ENCODE measurements around the gene DPP3. TPM values are rescaled to one million over a fixed set of nuclear protein-coding genes. Genes with fewer than 3 reads are reported as not detected.

DPP3 gene
- total RNA-seq, 1 donor from 2014 or later, result 102 TPM

DNA sequence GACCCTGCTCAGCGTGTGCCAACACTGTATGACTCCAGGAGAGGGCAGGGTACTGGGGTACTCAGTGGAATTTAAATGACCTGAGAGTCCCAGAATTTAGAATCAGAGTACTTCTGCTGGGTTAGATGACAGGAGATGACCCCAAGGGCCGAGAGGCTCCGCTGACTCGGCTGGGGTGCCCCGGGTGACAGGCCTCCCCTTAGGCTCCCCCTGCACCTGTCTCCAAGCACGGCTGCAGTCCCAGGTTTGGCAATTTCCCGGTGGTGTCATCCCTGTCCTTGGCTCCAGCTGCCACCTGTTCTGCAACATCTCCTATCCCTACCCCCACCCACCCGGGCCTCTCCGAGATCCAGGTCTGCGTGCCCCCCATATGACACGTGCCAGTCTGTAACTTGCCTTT is 67.8 kb downstream of the DPP3 start:
- peak overlapping the region; percentile 45 for H3K4me3 Mint-ChIP-seq
- no peaks in the 10 kb centered on the region for H3K9me3 Mint-ChIP-seq
- peaks cover 18% of the 10 kb centered on the region for H3K4me1 Mint-ChIP-seq (ENCODE audit: low read depth)
- peaks cover 3% of the 10 kb centered on the region for H3K36me3 Mint-ChIP-seq (ENCODE audit: low read depth)
- H3K27me3 Mint-ChIP-seq (ENCODE audit: insufficient read depth), result peaks cover 10% of the 10 kb centered on the region
- H3K27ac Mint-ChIP-seq, result no peak overlapping the region
- DNase-seq (ENCODE audit: low spot score), result no peak
- intact Hi-C loops (cut with micrococcal nuclease), result no loop called here

DNA sequence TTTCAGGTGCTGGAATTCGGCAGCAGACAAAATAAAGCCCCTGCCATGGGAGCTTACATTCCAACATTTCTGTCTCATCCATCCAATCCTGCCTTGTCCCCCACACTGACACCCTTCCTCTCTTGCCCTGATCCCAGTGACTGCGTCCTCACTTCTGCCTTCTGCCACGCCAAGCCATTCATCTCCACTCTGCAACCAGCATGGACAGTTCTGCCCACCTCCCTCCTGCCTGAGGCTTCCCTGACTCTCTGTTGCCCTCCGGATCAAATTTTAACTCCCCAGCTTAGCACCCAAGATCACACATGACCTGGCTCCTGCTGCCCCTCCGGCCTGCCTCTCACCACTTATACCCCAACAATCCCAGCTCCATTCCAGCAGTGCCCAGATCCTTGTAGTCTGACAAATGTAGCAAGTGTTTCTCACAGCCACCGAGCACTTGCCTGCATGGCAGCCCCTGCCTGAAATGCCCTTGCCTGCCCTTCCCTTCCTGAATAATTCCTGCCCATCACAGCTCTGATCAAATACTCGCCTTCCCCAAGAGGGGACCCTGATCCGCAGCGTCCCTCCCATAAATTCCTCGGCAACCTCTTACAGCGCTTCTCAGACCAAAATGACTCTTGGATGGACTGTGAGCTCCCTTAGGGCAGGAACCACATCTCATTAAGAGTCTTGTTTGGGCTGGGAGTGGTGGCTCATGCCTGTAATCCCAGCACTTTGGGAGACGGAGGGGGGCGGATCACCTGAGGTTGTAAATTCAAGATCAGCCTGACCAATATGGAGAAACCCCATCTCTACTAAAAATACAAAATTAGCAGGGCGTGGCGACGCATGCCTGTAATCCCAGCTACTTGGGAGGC is 68.8 kb downstream of the DPP3 start:
- Mint-ChIP-seq H3K4me1 (ENCODE audit: low read depth) (peaks cover 11% of the 10 kb centered on the region), H3K27ac (no peak overlapping the region), H3K9me3 (no peaks in the 10 kb centered on the region), H3K36me3 (ENCODE audit: low read depth) (no peaks in the 10 kb centered on the region), H3K4me3 (no peak overlapping the region), H3K27me3 (ENCODE audit: insufficient read depth) (peaks cover 10% of the 10 kb centered on the region)
- no peak for DNase-seq (ENCODE audit: low spot score)
- intact Hi-C loops (cut with micrococcal nuclease), result no loop called here

GRCh38 chr11:66549696-66550095 is 69.5 kb downstream of the DPP3 start:
- intact Hi-C loops (cut with micrococcal nuclease), result no loop called here
- no peaks in the 10 kb centered on the region for H3K9me3 Mint-ChIP-seq
- no peak overlapping the region for H3K4me3 Mint-ChIP-seq
- no peak for DNase-seq (ENCODE audit: low spot score)
- peaks cover 5% of the 10 kb centered on the region for H3K4me1 Mint-ChIP-seq (ENCODE audit: low read depth)
- peaks cover 10% of the 10 kb centered on the region for H3K27me3 Mint-ChIP-seq (ENCODE audit: insufficient read depth)
- H3K27ac Mint-ChIP-seq, result no peak overlapping the region
- H3K36me3 Mint-ChIP-seq (ENCODE audit: low read depth), result no peaks in the 10 kb centered on the region

DNA sequence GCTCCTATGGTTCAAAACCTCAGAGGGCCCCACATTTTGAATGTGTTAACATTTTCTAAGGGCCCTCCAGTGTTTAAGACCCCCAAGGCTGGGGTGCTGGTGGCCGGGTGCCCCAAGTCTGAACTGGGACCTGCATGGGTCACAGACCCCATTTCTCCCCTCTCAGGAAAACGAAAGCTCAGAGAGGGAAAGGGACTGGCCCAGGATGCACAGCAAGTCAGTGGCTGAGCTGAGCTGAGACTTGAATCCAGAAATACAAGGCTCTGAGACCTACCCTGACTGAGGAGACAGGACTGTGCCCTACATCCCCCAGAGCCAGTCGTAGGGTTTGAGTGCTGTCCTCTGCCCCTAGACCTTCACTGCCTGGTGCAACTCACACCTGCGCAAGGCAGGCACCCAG is 70.7 kb downstream of the DPP3 start:
- no peak overlapping the region for H3K4me3 Mint-ChIP-seq
- DNase-seq (ENCODE audit: low spot score), result no peak
- no peaks in the 10 kb centered on the region for H3K9me3 Mint-ChIP-seq
- intact Hi-C loops (cut with micrococcal nuclease), result no loop called here
- no peaks in the 10 kb centered on the region for H3K4me1 Mint-ChIP-seq (ENCODE audit: low read depth)
- no peak overlapping the region for H3K27ac Mint-ChIP-seq
- H3K27me3 Mint-ChIP-seq (ENCODE audit: insufficient read depth), result peaks cover 14% of the 10 kb centered on the region
- no peaks in the 10 kb centered on the region for H3K36me3 Mint-ChIP-seq (ENCODE audit: low read depth)

DNA sequence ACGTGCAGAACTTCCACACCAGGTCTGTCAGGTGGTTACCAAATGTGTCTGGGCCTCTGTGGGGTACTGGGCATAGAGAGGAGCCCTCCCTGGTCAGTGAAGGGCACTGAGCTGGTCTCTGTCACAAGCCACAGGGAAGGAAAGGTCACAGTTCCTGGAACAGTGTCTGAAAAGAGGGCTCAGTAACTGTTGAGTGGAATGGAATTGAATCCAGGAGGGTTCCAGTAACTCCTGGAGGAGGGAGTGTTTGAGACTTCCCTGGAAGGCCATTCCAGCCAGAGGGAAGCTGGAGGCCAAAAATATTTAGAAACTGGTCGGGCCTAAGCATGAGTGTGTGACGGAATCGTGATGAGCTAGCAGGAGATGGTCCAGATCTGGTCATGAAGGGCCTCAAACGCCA is 74.4 kb downstream of the DPP3 start:
- DNase-seq (ENCODE audit: low spot score), result no peak
- no peaks in the 10 kb centered on the region for H3K9me3 Mint-ChIP-seq
- no peak overlapping the region for H3K27ac Mint-ChIP-seq
- peaks cover 14% of the 10 kb centered on the region for H3K27me3 Mint-ChIP-seq (ENCODE audit: insufficient read depth)
- no peak overlapping the region for H3K4me3 Mint-ChIP-seq
- no peaks in the 10 kb centered on the region for H3K36me3 Mint-ChIP-seq (ENCODE audit: low read depth)
- intact Hi-C loops (cut with micrococcal nuclease), result no loop called here
- no peaks in the 10 kb centered on the region for H3K4me1 Mint-ChIP-seq (ENCODE audit: low read depth)

DNA sequence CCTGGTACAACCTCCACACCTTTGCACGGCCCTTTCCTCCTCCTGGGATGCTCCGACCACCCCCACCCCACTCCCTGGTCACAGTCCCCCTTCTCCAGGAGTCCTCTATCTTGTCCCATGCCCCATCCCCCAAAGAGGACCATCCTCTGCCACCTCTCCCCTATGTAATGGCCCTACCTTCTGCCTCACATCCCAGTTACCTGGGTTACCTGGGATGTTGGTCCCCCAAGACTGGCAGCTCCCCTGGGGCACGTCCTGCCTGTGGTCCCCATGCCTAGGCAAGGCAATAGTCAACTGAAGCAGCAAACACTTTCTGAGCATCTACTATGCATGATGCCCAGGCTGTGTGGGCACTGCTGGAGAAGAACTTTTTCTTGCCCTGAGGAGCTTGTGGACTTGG is 75.2 kb downstream of the DPP3 start:
- Mint-ChIP-seq H3K36me3 (ENCODE audit: low read depth) (no peaks in the 10 kb centered on the region), H3K9me3 (no peaks in the 10 kb centered on the region), H3K27me3 (ENCODE audit: insufficient read depth) (peaks cover 11% of the 10 kb centered on the region), H3K4me1 (ENCODE audit: low read depth) (no peaks in the 10 kb centered on the region), H3K27ac (no peak overlapping the region), H3K4me3 (no peak overlapping the region)
- DNase-seq (ENCODE audit: low spot score), result no peak
- intact Hi-C loops (cut with micrococcal nuclease), result no loop called here

- DNase-seq (ENCODE audit: low spot score), result no peak
- Mint-ChIP-seq H3K4me1 (ENCODE audit: low read depth) (no peaks in the 10 kb centered on the region), H3K4me3 (no peak overlapping the region), H3K9me3 (no peaks in the 10 kb centered on the region), H3K27me3 (ENCODE audit: insufficient read depth) (peaks cover 11% of the 10 kb centered on the region), H3K36me3 (ENCODE audit: low read depth) (no peaks in the 10 kb centered on the region), H3K27ac (no peak overlapping the region)
- intact Hi-C loops (cut with micrococcal nuclease), result no loop called here
These were observed 75.9 kb downstream of the DPP3 start for GRCh38 chr11:66556086-66556485.

GRCh38 chr11:66557733-66558326 is 77.6 kb downstream of the DPP3 start:
- Mint-ChIP-seq H3K4me3 (no peak overlapping the region), H3K4me1 (ENCODE audit: low read depth) (no peaks in the 10 kb centered on the region), H3K36me3 (ENCODE audit: low read depth) (no peaks in the 10 kb centered on the region), H3K27me3 (ENCODE audit: insufficient read depth) (peaks cover 11% of the 10 kb centered on the region), H3K9me3 (no peaks in the 10 kb centered on the region), H3K27ac (no peak overlapping the region)
- DNase-seq (ENCODE audit: low spot score), result no peak
- intact Hi-C loops (cut with micrococcal nuclease), result no loop called here

Other genes starting within 250 kb of the DPP3 start
- gene KLC2, start 222.7 kb upstream of the DPP3 start, total RNA-seq, result 56.3 and 62.1 TPM in 2 replicates
- 123 and 124 TPM in 2 replicates for gene RAB1B, start 211.8 kb upstream of the DPP3 start, total RNA-seq
- 1.7 and 1.8 TPM in 2 replicates for gene CNIH2, start 202.3 kb upstream of the DPP3 start, total RNA-seq
- 125 and 127 TPM in 2 replicates for gene YIF1A, start 191.3 kb upstream of the DPP3 start, total RNA-seq
- gene TMEM151A, start 188.5 kb upstream of the DPP3 start, total RNA-seq, result not detected in 2 replicates
- 0.10 TPM in 1 of 2 replicates, not detected in the other for gene CD248, start 163.4 kb upstream of the DPP3 start, total RNA-seq
- gene RIN1, start 144.0 kb upstream of the DPP3 start, total RNA-seq, result 0.78 and 0.86 TPM in 2 replicates
- gene BRMS1, start 135.3 kb upstream of the DPP3 start, total RNA-seq, result 63.1 and 67.1 TPM in 2 replicates
- gene B4GAT1, start 132.8 kb upstream of the DPP3 start, total RNA-seq, result 10.6 and 12.1 TPM in 2 replicates
- 14.3 and 16.6 TPM in 2 replicates for gene SLC29A2, start 108.7 kb upstream of the DPP3 start, total RNA-seq
- not detected in 2 replicates for gene NPAS4, start 59.4 kb upstream of the DPP3 start, total RNA-seq
- gene MRPL11, start 41.6 kb upstream of the DPP3 start, total RNA-seq, result 93.0 and 93.6 TPM in 2 replicates
- gene PELI3, start 13.5 kb upstream of the DPP3 start, total RNA-seq, result 15.3 and 15.8 TPM in 2 replicates
- gene BBS1, start 30.2 kb downstream of the DPP3 start, total RNA-seq, result 18.0 and 18.1 TPM in 2 replicates
- gene ZDHHC24, start 65.6 kb downstream of the DPP3 start, total RNA-seq, result 14.6 and 15.6 TPM in 2 replicates
- 0.05 TPM in 1 of 2 replicates, not detected in the other for gene ACTN3, start 66.5 kb downstream of the DPP3 start, total RNA-seq
- gene CTSF, start 88.2 kb downstream of the DPP3 start, total RNA-seq, result 0.71 and 0.73 TPM in 2 replicates
- gene CCDC87, start 112.6 kb downstream of the DPP3 start, total RNA-seq, result 0.29 and 0.37 TPM in 2 replicates
- gene CCS, start 112.8 kb downstream of the DPP3 start, total RNA-seq, result 25.3 and 32.1 TPM in 2 replicates
- 198 and 200 TPM in 2 replicates for gene RBM14, start 136.2 kb downstream of the DPP3 start, total RNA-seq
- gene RBM4, start 158.3 kb downstream of the DPP3 start, total RNA-seq, result 131 and 133 TPM in 2 replicates
- gene RBM4B, start 197.5 kb downstream of the DPP3 start, total RNA-seq, result 14.3 and 16.6 TPM in 2 replicates
- gene SPTBN2, start 248.8 kb downstream of the DPP3 start, total RNA-seq, result 0.91 and 1.1 TPM in 2 replicates

Data from activated T-helper 1 cell treated with anti-CD3 and anti-CD28 coated beads, Interleukin-12 subunit alpha, Interleukin-12 subunit beta, Interleukin-2, Interleukin-4 antibody, amounts not matched to agents 30 ng/mL and 10 ng/mL and 1 ng/mL, durations not matched to agents 14 hours and 24 hours and 36 hours (primary cell).